ENCODE results near the gene NHS.

Gene NHS

DNA sequence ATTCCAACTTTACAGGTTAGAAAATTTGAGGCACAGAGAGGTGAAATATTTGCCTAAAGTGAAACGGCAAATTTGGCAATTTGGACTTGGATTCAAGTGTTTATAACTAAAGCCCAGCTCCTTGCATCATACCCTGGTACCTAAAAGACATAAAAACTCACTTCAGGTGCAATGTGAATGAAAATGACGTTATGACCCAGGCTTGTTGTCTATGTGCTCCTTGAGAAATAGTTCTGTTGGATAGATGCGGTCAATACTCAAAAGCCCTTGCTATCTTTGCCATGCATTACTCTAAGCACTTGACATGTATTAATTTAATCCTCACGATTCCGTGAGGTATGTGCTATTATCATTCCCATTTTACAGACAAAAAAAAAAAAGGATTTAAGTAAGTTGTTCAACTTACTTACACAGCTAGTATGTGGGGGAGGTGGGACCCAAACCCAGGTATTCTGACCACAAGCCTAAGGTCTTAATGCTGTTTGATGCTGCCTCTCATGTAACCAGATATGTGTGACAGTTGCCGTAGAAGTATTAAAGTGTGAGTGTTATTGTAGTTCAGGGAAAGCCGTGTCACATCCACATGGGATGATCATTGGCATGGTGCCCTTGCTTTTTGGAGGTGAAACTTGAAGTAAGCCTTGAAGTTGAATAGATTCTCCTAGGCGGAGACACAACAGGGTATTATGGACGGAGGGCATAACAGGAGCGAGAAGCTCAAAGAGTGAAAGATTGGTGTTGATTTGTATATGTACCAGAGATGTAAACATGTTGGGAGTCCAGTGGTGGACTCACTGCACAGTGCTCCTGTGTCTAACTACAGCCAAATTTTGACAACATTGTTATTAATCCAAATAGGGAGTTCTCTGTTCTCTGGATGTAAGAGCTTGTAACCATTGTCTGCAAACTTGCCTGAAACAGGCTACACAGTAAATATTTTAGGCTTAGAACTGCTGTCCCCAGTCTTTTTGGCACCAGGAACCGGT is 365.4 kb downstream of the NHS start:
- no peak for FAIRE-seq

GRCh38 chrX:17741123-17741511 is 366.1 kb downstream of the NHS start:
- no peak for FAIRE-seq

DNA sequence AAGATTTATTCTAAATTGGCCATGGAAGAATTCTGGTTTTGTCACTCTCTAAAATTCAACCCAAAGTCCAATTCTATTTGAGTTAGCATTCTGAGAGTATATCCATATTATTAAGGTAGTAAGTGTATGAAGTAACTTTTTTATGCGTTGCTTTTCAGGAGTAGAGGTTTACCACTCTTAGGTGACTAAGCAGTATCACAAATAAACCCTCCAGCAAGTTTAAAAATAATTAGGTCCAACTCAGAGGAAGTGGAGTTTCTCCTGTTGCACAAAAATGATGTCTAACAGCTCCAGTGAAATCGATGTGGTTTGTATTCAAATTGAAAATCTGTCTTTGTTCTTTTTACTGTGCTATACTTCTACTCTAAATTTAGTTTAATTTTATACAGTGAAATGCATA is 368.9 kb downstream of the NHS start:
- no peak for FAIRE-seq

DNA sequence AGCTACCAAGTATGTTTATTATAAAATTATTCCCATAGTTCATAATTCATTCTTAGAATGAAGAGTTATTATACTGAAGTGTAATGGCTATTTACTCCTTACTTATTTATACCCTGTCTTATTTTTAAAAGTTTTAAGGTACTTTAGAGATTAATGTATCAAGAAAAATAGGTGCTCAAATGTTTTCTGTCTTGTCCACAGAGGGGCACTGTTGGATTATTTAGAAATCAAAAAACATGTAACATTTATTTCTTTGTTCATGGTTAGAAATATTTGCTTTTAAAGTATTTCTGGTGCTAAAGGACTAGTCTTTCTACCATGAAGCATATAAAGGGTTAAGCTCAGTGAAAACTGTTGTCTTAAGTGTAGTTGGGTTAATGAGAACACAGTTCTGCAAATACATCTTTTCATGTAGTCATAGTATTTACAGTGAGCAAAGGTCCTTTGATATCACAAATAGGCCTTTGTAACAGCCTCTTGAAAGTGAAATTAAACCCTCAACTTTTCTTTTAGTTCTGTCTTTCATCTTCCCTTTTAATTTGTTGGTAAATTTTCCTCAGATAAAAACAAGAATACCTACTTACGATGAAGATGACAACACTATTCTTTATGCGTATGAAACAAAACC is 370.0 kb downstream of the NHS start:
- FAIRE-seq, result peak; percentile 94

GRCh38 chrX:17747692-17748091 is 372.7 kb downstream of the NHS start:
- no peak for FAIRE-seq

GRCh38 chrX:17748684-17749083 is 373.7 kb downstream of the NHS start:
- FAIRE-seq, result no peak

- FAIRE-seq, result no peak
Measured at GRCh38 chrX:17750436-17750835, 375.4 kb downstream of the NHS start.

GRCh38 chrX:17758382-17758781 is 383.4 kb downstream of the NHS start:
- no peak for FAIRE-seq

GRCh38 chrX:17759990-17760389 is 385.0 kb downstream of the NHS start:
- FAIRE-seq, result no peak

DNA sequence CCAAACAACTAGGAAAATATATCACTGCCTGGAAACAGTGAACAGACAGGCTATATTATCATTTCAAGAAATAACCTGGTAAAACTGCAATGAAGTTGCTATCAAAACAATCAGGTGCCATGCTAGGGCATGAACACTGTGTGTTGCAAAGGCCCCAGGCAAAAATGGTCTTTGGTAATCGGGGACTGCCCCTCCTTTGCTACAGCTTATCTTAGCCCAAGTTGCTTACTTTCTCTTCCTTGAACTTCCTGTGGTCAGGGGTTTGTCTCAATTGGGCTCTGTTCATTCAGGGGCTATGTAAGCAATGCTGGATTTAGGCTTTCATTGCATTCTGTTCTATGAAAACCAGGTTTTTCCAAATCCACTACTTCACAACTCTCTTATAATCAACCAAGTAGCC is 392.7 kb downstream of the NHS start:
- FAIRE-seq, result no peak

DNA sequence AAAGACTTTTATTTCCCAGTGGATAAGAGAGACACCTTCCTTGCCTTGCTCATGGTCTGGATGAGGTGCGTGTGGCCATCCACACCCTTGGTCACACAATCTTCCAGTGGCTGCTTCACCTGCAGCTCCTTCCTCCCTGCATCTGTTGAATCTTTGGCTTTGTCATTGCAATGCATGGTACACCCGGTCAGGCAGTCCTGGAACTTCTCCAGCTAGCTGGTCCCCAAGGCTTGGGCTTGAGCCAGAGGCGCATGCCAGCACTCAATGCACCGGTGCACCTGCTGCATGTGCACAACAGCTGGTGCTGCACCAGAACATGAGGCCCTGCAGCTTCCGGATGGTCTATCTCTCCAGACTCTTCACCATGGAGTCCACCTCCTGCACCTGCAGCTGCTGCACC is 394.0 kb downstream of the NHS start:
- no peak for FAIRE-seq

DNA sequence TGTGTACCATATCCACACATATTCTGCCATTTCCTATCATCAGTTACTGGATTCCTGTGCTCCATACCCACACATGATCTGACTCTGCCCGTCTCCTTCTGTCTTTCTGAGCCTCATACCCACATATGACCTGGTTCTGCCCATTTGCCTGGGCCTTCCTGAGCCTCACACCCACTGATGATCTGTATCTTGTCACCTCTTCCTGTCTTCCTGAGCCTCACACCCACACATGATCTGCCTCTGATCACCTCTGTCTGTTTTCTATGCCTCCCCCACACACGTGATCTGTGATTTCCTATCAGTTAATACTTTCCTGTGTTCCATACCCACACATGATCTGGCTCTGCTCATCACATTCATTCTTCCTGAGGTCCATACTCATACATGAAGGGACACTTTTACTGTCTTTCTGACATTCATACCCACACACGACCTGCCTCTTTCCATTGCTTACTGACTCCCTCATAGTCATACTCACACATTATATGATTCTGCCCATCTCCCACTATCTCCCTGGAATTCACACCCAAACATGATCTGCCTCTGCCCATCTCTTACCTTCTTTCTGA is 394.8 kb downstream of the NHS start:
- FAIRE-seq, result no peak

DNA sequence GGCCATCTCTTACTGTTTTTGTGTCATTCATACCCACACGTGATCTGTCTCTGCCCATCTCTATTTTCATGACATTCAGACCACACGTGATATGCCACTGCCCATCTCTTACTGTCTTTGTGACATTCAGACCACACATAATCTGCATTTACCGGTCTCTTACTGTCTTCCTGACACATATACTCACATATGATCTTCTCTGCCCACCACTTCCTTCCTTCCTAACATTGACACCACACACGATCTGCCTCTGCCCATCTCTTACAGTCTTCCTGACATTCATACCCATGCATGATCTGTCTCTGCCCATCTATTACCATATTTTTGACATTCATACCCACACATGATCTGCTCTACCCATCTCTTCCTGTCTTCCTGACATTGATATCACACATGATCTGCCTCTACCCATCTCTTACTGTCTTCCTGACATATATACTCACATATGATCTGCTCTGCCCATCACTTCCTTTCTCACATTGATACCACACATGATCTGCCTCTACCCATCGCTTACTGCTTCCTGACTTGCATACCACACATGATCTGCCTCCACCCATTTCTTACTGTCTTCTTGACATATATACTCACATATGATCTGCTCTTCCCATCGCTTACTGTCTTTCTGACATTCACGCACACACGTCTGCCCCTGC is 398.3 kb downstream of the NHS start:
- no peak for FAIRE-seq

DNA sequence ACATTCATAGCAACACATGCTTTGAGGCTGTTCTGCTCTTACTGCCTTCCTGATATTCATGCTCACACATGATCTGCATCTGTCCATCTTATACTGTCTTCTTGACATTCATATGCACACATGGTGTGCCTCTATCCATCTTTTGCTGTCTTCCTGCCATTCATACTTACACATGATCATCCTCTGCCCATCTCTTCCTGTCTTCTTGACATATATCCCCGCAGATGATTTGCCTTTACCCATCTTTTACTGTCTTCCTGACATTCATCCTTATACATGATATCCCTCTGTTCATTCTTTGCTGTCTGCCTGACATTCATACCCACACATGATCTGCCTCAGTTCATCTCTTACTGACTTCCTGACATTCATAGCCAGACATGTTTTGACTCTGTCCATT is 399.1 kb downstream of the NHS start:
- no peak for FAIRE-seq

- FAIRE-seq, result no peak
Measured at GRCh38 chrX:17778997-17779396, 404.0 kb downstream of the NHS start.

DNA sequence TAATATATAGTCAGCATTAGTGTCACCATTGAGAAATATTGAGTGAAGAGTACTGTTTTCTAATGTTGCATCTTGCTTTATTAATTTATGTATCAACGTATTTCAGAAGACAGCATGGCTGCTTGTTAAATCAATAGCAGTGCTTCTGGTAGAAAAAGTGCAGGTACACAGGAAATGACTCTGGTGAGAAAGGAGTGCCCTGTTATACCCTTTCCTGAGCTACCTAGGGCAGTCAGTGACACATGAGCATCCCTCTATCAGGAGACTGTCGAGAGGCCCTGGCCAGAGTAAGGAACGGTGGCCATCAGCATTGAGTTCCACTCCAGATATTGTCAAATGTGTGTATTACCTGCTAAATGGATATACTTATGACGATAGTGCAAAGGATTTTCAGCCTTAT is 404.4 kb downstream of the NHS start:
- no peak for FAIRE-seq
